Endothelial cell (in vitro differentiated cells): ENCODE results near the gene SCAMP2. TPM values are rescaled to one million over a fixed set of nuclear protein-coding genes. Genes with fewer than 3 reads are reported as not detected.

ENCODE experiments used
- DNase-seq: peaks from one replicate; pipeline ENCODE4 v3.0.0; 2021; ENCODE audit warnings: low spot score
- H3K27ac Mint-ChIP-seq: one replicate; pipeline ENCODE4 v1.8.0; 2021; ENCODE audit warnings: mixed read lengths, inconsistent platforms; ENCODE audit not compliant: unreplicated experiment
- H3K27me3 Mint-ChIP-seq: one replicate; pipeline ENCODE4 v1.8.0; 2021; ENCODE audit warnings: mild to moderate bottlenecking, moderate library complexity, mixed read lengths, inconsistent platforms; ENCODE audit not compliant: unreplicated experiment
- H3K36me3 Mint-ChIP-seq: one replicate; pipeline ENCODE4 v1.8.0; 2021; ENCODE audit warnings: mild to moderate bottlenecking, low read depth, mixed read lengths, inconsistent platforms; ENCODE audit not compliant: unreplicated experiment
- H3K4me1 Mint-ChIP-seq: one replicate; pipeline ENCODE4 v1.8.0; 2021; ENCODE audit warnings: mild to moderate bottlenecking, mixed read lengths, inconsistent platforms; ENCODE audit not compliant: unreplicated experiment
- H3K4me3 Mint-ChIP-seq: one replicate; pipeline ENCODE4 v1.8.0; 2021; ENCODE audit warnings: mild to moderate bottlenecking, mixed read lengths, inconsistent platforms; ENCODE audit not compliant: unreplicated experiment
- H3K9me3 Mint-ChIP-seq: one replicate; pipeline ENCODE4 v1.8.0; 2021; ENCODE audit warnings: mixed read lengths, inconsistent platforms; ENCODE audit not compliant: unreplicated experiment
- CTCF ChIP-seq: fragments of 200-600 bp; sonication (generic); IDR thresholded peaks from one replicate; pipeline ENCODE4 v1.5.0; 2021; ENCODE audit warnings: antibody characterized with exemption; ENCODE audit not compliant: unreplicated experiment
- total RNA-seq: library from RNA; stranded (reverse); fragmentation: NEBNext Ultra II Directional; extraction: Animal tissue kit (Norgen Biotek cat#: 25700); gene quantifications from one replicate; pipeline ENCODE4 v1.2.1, GENCODE V29; 2021; ENCODE audit not compliant: unreplicated experiment

The SCAMP2 gene
- total RNA-seq, 1 donor from 2014 or later, result 56.1 TPM

DNA sequence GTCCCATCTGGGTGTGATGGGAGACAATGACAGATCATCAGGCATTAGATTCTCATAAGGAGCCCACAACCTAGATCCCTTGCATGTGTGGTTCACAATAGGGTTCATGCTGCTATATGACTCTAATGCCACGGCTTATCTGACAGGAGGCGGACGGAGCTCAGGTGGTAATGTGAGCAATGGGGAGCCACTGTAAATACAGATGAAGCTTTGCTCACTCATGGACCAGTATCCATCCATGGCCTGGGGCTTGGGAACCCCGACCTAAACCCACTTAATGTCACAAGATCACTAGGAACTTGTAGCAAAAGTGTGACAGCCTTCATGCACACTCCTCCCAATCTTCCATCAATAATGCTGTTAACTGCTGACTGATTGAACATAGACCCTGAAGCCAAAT is 35.5 kb upstream of the SCAMP2 start:
- Mint-ChIP-seq H3K4me3 (no peak overlapping the region), H3K36me3 (peaks cover 22% of the 10 kb centered on the region), H3K27ac (no peak overlapping the region), H3K27me3 (peaks cover 7% of the 10 kb centered on the region), H3K4me1 (peaks cover 26% of the 10 kb centered on the region), H3K9me3 (no peaks in the 10 kb centered on the region)
- DNase-seq, result no peak
- no peak for TF ChIP-seq CTCF

DNA sequence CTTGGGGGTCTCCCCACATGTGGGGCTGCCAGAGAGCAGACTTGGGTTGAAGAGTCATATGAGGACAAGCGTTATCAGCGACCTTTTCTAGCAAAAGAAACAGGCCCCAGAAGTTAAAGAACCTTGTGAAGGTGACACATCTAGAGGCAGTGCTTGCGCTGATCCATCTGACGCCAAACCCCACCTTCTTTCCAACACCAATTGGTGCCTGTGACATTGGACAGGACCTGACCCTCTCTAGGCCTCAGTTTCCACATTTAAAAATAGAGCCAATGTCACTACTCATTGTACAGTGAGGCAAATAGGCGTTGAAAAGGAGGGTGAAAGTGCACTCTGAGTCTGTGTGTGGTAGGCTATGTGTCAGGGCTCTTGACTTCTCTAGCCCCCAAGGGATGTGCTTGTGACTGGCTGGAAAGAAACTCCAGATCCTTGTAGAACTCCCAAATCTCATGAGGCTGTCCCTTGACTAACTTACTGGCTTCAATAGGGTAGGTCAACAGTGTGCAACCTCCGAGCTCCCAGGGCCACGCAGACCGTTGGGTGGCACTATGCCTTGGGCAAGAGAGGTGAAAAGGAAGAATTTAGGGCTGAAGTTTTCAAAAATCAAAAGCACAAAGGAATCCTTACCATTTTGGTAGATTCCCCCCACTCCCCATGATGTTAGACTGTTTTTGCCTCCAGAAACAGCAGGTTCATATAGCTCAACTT is 34.2 kb upstream of the SCAMP2 start:
- H3K4me1 Mint-ChIP-seq, result peaks cover 26% of the 10 kb centered on the region
- peak overlapping the region; percentile 97 for H3K4me3 Mint-ChIP-seq
- H3K27ac Mint-ChIP-seq, result peak overlapping the region; percentile 92
- no peak for TF ChIP-seq CTCF
- no peaks in the 10 kb centered on the region for H3K9me3 Mint-ChIP-seq
- no peak for DNase-seq
- H3K27me3 Mint-ChIP-seq, result peaks cover 7% of the 10 kb centered on the region
- peaks cover 26% of the 10 kb centered on the region for H3K36me3 Mint-ChIP-seq

- peak; percentile 88 for DNase-seq
- Mint-ChIP-seq H3K27ac (peak within 1 kb of the TSS; percentile 92), H3K4me1 (peaks cover 26% of the 10 kb centered on the region), H3K9me3 (no peaks in the 10 kb centered on the region), H3K4me3 (peak within 1 kb of the TSS; percentile 97), H3K36me3 (peaks cover 31% of the 10 kb centered on the region), H3K27me3 (peaks cover 7% of the 10 kb centered on the region)
- no peak for TF ChIP-seq CTCF
These were observed 33.4 kb upstream of the SCAMP2 start, which contains the start of gene FAM219B for GRCh38 chr15:74906450-74907162. Gene FAM219B (minus strand): TSS chr15:74906851. CDS start chr15:74906800, 51 bp downstream.

- no peak for DNase-seq
- Mint-ChIP-seq H3K4me1 (peaks cover 26% of the 10 kb centered on the region), H3K9me3 (no peaks in the 10 kb centered on the region), H3K27me3 (peaks cover 7% of the 10 kb centered on the region), H3K36me3 (peaks cover 29% of the 10 kb centered on the region), H3K27ac (peak overlapping the region; percentile 32), H3K4me3 (peak overlapping the region; percentile 90)
- no peak for TF ChIP-seq CTCF
These were observed 32.9 kb upstream of the SCAMP2 start for GRCh38 chr15:74906067-74906449.
